HEK293T (cell line): Measurements from ENCODE around the gene ZFP28.

Source experiments
- CTCF ChIA-PET: fragments of 350-600 bp; formaldehyde crosslinking; extraction: SDS; loops from one replicate; lab custom pipeline; 2021; ENCODE audit warnings: antibody characterized with exemption, inconsistent platforms; lab: Yijun Ruan, JAX
- POLR2A ChIA-PET: fragments of 350-600 bp; formaldehyde crosslinking; extraction: SDS; loops from one replicate; lab custom pipeline; 2020; ENCODE audit warnings: antibody characterized with exemption, inconsistent platforms; lab: Yijun Ruan, JAX
- DNase-seq: peaks from one replicate; pipeline ENCODE4 v3.0.0; 2012; ENCODE audit warnings: mixed read lengths; ENCODE audit errors: extremely low spot score
- ARNT ChIP-seq: fragments of 450-650 bp; IDR thresholded peaks from 2 replicates; pipeline ENCODE4 v1.6.1; 2017; ENCODE audit warnings: mild to moderate bottlenecking
- CTBP1 ChIP-seq: fragments of 450-650 bp; IDR thresholded peaks from 2 replicates; pipeline ENCODE4 v1.6.1; 2016; ENCODE audit warnings: borderline replicate concordance
- ELF4 ChIP-seq: fragments of 450-650 bp; IDR thresholded peaks from 2 replicates; pipeline ENCODE4 v1.6.1; 2017; ENCODE audit warnings: antibody characterized with exemption
- FOXA1 ChIP-seq: fragments of 450-650 bp; IDR thresholded peaks from 2 replicates; pipeline ENCODE4 v1.6.1; 2016; ENCODE audit warnings: mild to moderate bottlenecking
- FOXK2 ChIP-seq: fragments of 450-650 bp; IDR thresholded peaks from 2 replicates; pipeline ENCODE4 v1.6.1; 2016; ENCODE audit warnings: mild to moderate bottlenecking
- FOXM1 ChIP-seq: fragments of 450-650 bp; IDR thresholded peaks from 2 replicates; pipeline ENCODE4 v1.6.1; 2017; ENCODE audit warnings: mild to moderate bottlenecking, borderline replicate concordance
- HDGF ChIP-seq: fragments of 450-650 bp; IDR thresholded peaks from 2 replicates; pipeline ENCODE4 v1.6.1; 2017; ENCODE audit warnings: antibody characterized with exemption, borderline replicate concordance
- L3MBTL2 ChIP-seq: fragments of 450-650 bp; conservative IDR thresholded peaks from 2 replicates; pipeline ENCODE4 v1.6.1; 2016; ENCODE audit warnings: mild to moderate bottlenecking
- LEF1 ChIP-seq: fragments of 450-650 bp; IDR thresholded peaks from 2 replicates; pipeline ENCODE4 v1.6.1; 2017; ENCODE audit warnings: mild to moderate bottlenecking, borderline replicate concordance
- NFRKB ChIP-seq: fragments of 450-650 bp; IDR thresholded peaks from 2 replicates; pipeline ENCODE4 v1.6.1; 2016; ENCODE audit warnings: mild to moderate bottlenecking, moderate library complexity
- SP1 ChIP-seq: fragments of 450-650 bp; IDR thresholded peaks from 2 replicates; pipeline ENCODE4 v1.6.1; 2017
- SUZ12 ChIP-seq: fragments of 450-650 bp; IDR thresholded peaks from 2 replicates; pipeline ENCODE4 v1.6.1; 2016; ENCODE audit warnings: mild to moderate bottlenecking
- TARDBP ChIP-seq: fragments of 450-650 bp; IDR thresholded peaks from 2 replicates; pipeline ENCODE4 v1.6.1; 2016
- ZNF384 ChIP-seq: fragments of 450-650 bp; IDR thresholded peaks from 2 replicates; pipeline ENCODE4 v1.6.1; 2016
- TF ChIP-seq, protein P1 (sequence below): fragments of 450-650 bp; IDR thresholded peaks from 2 replicates; pipeline ENCODE4 v1.6.1; 2016

The ZFP28 gene

DNA sequence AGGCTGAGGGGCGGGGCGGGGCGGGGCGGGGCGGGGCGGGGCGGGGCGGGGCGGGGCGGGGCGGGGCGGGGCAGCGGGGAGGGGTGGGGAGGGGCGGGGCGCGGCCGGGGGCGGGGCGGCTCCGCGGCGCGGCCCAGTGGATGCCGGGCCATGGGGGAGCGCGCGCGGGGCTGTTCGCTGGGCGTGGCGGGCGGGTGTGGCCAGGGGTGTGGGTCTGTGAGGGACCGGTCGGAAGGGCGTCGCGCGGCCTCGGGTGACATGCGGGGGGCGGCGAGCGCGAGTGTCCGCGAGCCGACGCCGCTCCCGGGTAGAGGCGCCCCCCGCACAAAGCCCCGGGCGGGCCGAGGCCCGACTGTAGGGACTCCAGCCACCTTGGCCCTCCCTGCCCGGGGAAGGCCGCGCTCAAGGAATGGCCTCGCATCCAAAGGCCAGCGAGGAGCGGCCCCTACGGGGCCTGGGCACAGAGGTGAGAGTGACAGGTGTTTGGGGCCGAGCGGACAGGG, at the start of gene ZFP28:
TSS of gene ZFP28 (plus strand) at position 188 of the 503 bp plus-strand sequence. CDS start at position 259, 71 bp downstream.
- TF ChIP-seq FOXK2 (no peak), CTBP1 (no peak), NFRKB (no peak)
- DNase-seq: peak; percentile 80
- POLR2A ChIA-PET: interaction anchor here (1.3 kb wide), 1 partner anchor 56 kb away, joined by 4 read pairs; the partner anchor contains the start of gene ZNF71
- CTCF ChIA-PET: no interaction called here

DNA sequence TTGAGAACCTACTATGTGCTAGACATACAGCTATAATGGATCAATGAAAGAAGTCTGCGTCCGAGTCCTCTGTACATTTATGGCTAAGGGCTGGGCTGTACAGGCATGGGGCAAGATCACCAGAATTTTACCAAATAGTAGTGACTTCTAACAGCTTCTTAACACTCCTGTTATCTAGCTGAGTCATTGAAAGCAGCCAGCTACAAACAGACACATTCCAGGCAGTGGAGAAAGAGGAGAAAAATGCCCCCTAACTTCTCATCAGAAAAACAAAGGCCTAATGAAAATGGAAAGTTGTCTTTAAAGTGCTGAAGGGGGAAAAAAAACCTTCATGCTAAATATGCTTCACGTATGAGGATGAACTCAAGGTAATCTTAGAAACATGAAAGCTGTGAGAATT, 47.3 kb upstream of the ZFP28 start:
- ChIA-PET POLR2A (no interaction called here), CTCF (interaction anchor here (0.6 kb wide), 1 partner anchor 461 kb away, joined by 7 read pairs; no protein-coding TSS in a partner anchor)
- no peak for TF ChIP-seq FOXM1
- no peak for TF ChIP-seq CTBP1
- TF ChIP-seq HDGF: no peak
- TF ChIP-seq ELF4: no peak
- no peak for TF ChIP-seq TARDBP
- TF ChIP-seq SUZ12: no peak
- no peak for TF ChIP-seq ZNF384
- TF ChIP-seq SP1: no peak
- no peak for TF ChIP-seq FOXA1
- no peak for DNase-seq

- DNase-seq: no peak
- ChIA-PET POLR2A (no interaction called here), CTCF (no interaction called here)
- TF ChIP-seq LEF1: no peak
Measured at GRCh38 chr19:56504581-56504980, 34.2 kb upstream of the ZFP28 start.

DNA sequence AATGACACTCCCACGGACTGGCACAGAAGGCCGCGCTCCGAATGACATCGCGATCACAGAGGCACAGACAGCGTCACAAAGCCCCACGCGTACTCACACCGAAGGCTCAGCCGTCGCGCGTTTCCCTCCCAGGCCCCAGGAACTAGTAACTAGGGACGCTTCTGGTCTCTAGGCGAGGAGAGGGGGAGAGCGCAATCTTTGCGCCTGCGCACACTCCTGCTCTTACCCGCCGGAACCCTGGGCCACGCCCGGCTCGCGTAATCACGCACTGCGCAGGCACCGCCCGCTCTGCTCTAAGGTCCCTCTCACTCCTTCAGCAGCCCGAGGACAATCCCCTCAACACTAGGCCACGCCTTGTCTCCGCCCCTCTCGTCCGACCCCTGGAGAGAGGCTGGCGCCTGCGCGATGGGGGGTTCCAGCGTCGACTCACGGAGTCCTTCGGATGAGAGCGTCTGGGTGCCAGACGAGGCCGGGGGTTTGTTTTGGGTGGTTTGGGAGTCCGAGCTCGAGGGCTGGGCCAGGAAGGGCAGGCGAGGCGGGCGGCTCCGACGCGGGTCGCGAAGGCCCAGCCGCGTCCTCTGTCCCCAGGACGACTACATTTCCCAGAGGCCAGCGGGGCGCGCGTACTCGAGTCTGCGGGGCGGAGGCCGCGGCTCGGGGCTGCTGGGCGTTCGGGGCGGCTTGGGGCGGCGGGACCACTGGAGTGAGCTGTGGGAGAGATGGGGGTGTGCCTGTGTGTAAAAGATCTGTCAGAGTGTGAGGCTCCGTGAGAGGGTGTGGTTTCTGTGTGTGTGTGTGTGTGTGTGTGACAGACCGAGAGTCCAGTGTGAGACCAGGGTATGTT, 31.1 kb upstream of the ZFP28 start, which contains the start of gene ZNF471:
TSS of gene ZNF471 (plus strand) at position 410 of the 844 bp plus-strand sequence. CDS start 3,717 bp downstream, outside the sequence.
- CTCF ChIA-PET: no interaction called here
- POLR2A ChIA-PET: no interaction called here
- DNase-seq: peak; percentile 65
- TF ChIP-seq SUZ12: no peak
- TF ChIP-seq FOXA1: no peak
- TF ChIP-seq L3MBTL2: peak; percentile 52
- no peak for TF ChIP-seq ZNF384
- TF ChIP-seq ARNT: no peak
- TF ChIP-seq FOXK2: no peak
- TF ChIP-seq NFRKB: no peak
- no peak for TF ChIP-seq HDGF

- no peak for DNase-seq
- TF ChIP-seq ZNF384 (no peak), HDGF (no peak), LEF1 (no peak)
- TF ChIP-seq, protein P1, sequence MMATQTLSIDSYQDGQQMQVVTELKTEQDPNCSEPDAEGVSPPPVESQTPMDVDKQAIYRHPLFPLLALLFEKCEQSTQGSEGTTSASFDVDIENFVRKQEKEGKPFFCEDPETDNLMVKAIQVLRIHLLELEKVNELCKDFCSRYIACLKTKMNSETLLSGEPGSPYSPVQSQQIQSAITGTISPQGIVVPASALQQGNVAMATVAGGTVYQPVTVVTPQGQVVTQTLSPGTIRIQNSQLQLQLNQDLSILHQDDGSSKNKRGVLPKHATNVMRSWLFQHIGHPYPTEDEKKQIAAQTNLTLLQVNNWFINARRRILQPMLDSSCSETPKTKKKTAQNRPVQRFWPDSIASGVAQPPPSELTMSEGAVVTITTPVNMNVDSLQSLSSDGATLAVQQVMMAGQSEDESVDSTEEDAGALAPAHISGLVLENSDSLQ: no peak
- ChIA-PET POLR2A (no interaction called here), CTCF (no interaction called here)
Measured at GRCh38 chr19:56508290-56508778, 30.4 kb upstream of the ZFP28 start.

GRCh38 chr19:56525214-56525860, 13.4 kb upstream of the ZFP28 start:
- POLR2A ChIA-PET: no interaction called here
- TF ChIP-seq ZNF384 (no peak), NFRKB (no peak), LEF1 (no peak), FOXK2 (no peak), FOXA1 (no peak), ELF4 (no peak)
- CTCF ChIA-PET: no interaction called here

DNA sequence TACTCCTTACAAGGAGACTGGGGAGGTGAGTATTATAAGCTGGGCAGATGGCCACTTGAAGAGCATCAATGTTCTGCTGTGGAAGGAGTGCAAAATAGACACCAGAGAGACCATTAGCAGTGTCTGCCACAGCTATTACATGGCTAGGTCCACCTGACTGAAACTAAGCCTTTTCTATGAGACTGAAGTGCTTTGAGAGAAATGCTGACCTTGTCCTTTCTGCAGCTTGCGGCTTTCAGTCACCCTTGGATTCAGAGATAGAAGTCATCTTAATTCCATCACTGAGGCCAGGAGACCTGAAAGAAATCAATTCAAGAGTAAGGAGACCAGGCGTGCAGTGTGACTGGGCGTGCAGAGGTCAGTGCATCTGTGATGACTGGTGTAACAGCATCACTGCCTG, 1.3 kb upstream of the ZFP28 start:
- DNase-seq: no peak
- TF ChIP-seq FOXK2 (no peak), ARNT (no peak), TARDBP (no peak), NFRKB (no peak), LEF1 (no peak), ZNF384 (no peak), CTBP1 (no peak), L3MBTL2 (no peak)
- TF ChIP-seq, protein P1: no peak
- POLR2A ChIA-PET: interaction anchor here (1.3 kb wide), 1 partner anchor 58 kb away, joined by 4 read pairs; the partner anchor contains the start of gene ZNF71
- CTCF ChIA-PET: no interaction called here

More at GRCh38 chr19:56525214-56525860, 13.4 kb upstream of the ZFP28 start:
- DNase-seq: no peak
